GM12878 (cell line): Measurements from ENCODE around the gene GNPTG. TPM values are rescaled to one million over a fixed set of nuclear protein-coding genes. Genes with fewer than 3 reads are reported as not detected.
A peak's percentile ranks its signal among the peaks of the same experiment; 100 is the strongest.

Source experiments
- CBFB ChIP-seq: IDR thresholded peaks from 2 replicates; pipeline ENCODE4 v1.6.1; 2016; ENCODE audit warnings: antibody characterized with exemption, low read depth
- ESRRA ChIP-seq: IDR thresholded peaks from 2 replicates; pipeline ENCODE4 v1.6.1; 2012; ENCODE audit warnings: mild to moderate bottlenecking, low read length, improper control_type of control experiment
- FOS ChIP-seq: IDR thresholded peaks from 3 replicates; pipeline ENCODE4 v1.6.1; 2011; ENCODE audit warnings: borderline replicate concordance; ENCODE audit not compliant: insufficient read length; ENCODE audit errors: extremely low read depth
- HDGF ChIP-seq: fragments of 450-650 bp; IDR thresholded peaks from 2 replicates; pipeline ENCODE4 v1.6.1; 2016; ENCODE audit warnings: antibody characterized with exemption
- IKZF2 ChIP-seq, 2 experiments: fragments of 450-650 bp; IDR thresholded peaks; 2 replicates each; pipeline ENCODE4 v1.6.1; 2017; ENCODE audit warnings: mild to moderate bottlenecking in 2 of 2, moderate library complexity in 2 of 2
- MYC ChIP-seq: IDR thresholded peaks from 2 replicates; pipeline ENCODE4 v1.6.1; 2011; ENCODE audit warnings: mild to moderate bottlenecking, low read length, moderate library complexity, inconsistent platforms; ENCODE audit not compliant: insufficient read depth, insufficient replicate concordance, insufficient read length, severe bottlenecking
- NR2C1 ChIP-seq: fragments of 450-650 bp; IDR thresholded peaks from 2 replicates; pipeline ENCODE4 v1.6.1; 2017; ENCODE audit warnings: antibody characterized with exemption, mild to moderate bottlenecking, moderate library complexity
- NR2F1 ChIP-seq: fragments of 450-650 bp; conservative IDR thresholded peaks from 2 replicates; pipeline ENCODE4 v1.6.1; 2017; ENCODE audit warnings: mild to moderate bottlenecking
- NRF1 ChIP-seq: conservative IDR thresholded peaks from 2 replicates; pipeline ENCODE4 v1.6.1; 2011; ENCODE audit warnings: mild to moderate bottlenecking, low read depth, low read length, improper control_type of control experiment
- POLR2AphosphoS2 ChIP-seq: IDR thresholded peaks from 2 replicates; pipeline ENCODE4 v1.6.1; 2011; ENCODE audit warnings: low read depth, mild to moderate bottlenecking, low read length, improper control_type of control experiment, moderate library complexity
- RUNX3 ChIP-seq: IDR thresholded peaks from 2 replicates; pipeline ENCODE4 v1.6.1; 2012; ENCODE audit warnings: low read length, inconsistent platforms
- SIN3A ChIP-seq: IDR thresholded peaks from 2 replicates; pipeline ENCODE4 v1.6.1; 2012; ENCODE audit warnings: low read depth, low read length, improper control_type of control experiment
- TAF1 ChIP-seq: IDR thresholded peaks from 2 replicates; pipeline ENCODE4 v1.6.1; 2011; ENCODE audit warnings: mild to moderate bottlenecking, low read depth, low read length, borderline replicate concordance
- TCF12 ChIP-seq: IDR thresholded peaks from 2 replicates; pipeline ENCODE4 v1.6.1; 2011; ENCODE audit warnings: low read depth, mild to moderate bottlenecking, low read length
- TCF3 ChIP-seq: IDR thresholded peaks from 2 replicates; pipeline ENCODE4 v1.6.1; 2012; ENCODE audit warnings: low read depth, mild to moderate bottlenecking, low read length, borderline replicate concordance; ENCODE audit not compliant: insufficient read depth
- ZNF217 ChIP-seq: fragments of 450-650 bp; IDR thresholded peaks from 2 replicates; pipeline ENCODE4 v1.6.1; 2017; ENCODE audit warnings: antibody characterized with exemption, mild to moderate bottlenecking
- ZNF24 ChIP-seq: fragments of 450-650 bp; IDR thresholded peaks from 2 replicates; pipeline ENCODE4 v1.6.1; 2017; ENCODE audit warnings: antibody characterized with exemption, mild to moderate bottlenecking
- polyA plus RNA-seq, 11 experiments: library from polyadenylated mRNA; depleted of rRNA in 4 of 11; unstranded in 6 of 11; stranded (reverse) in 5 of 11; fragments of >200 nt; fragmentation: Nextera tagmentation in 4 of 11; fragmentation: Illumina TruSeq in 1 of 11; extraction: Ambion mirVana in 4 of 11; extraction: Trizol in 1 of 11; gene quantifications; 1 replicate in 1 of 11; 2 replicates in 10 of 11; pipeline versions ENCODE4 v1.2.1 to v1.2.3, GENCODE V29; 2011 to 2016; ENCODE audit warnings: inconsistent platforms in 2 of 11, missing spikeins in 2 of 11, low read depth in 1 of 11
- total RNA-seq, 4 experiments: library from RNA; depleted of rRNA in 3 of 4; stranded (reverse); fragments of >200 nt in 3 of 4; fragmentation: Illumina TruSeq in 1 of 4; extraction: Trizol in 1 of 4; gene quantifications; 2 replicates each; pipeline versions ENCODE4 v1.2.1 to v1.2.3, GENCODE V29; 2013 to 2021
- TF ChIP-seq, protein P1 (sequence below): IDR thresholded peaks from 2 replicates; pipeline ENCODE4 v1.6.1; 2011; ENCODE audit warnings: mild to moderate bottlenecking, low read depth, low read length, moderate library complexity; ENCODE audit not compliant: insufficient replicate concordance
- TF ChIP-seq, protein P2 (sequence below): fragments of 450-650 bp; IDR thresholded peaks from 2 replicates; pipeline ENCODE4 v1.6.1; 2016; ENCODE audit warnings: mild to moderate bottlenecking
- TF ChIP-seq, protein P3 (sequence below): fragments of 450-650 bp; IDR thresholded peaks from 2 replicates; pipeline ENCODE4 v1.6.1; 2017; ENCODE audit warnings: mild to moderate bottlenecking, moderate library complexity

GNPTG gene
- total and polyA plus RNA-seq, 10 of the 15 experiments (the other 5 are each of a cell fraction or from before 2014, with no cell fraction given): 0.80 to 32.6 (median 20.9) TPM

DNA sequence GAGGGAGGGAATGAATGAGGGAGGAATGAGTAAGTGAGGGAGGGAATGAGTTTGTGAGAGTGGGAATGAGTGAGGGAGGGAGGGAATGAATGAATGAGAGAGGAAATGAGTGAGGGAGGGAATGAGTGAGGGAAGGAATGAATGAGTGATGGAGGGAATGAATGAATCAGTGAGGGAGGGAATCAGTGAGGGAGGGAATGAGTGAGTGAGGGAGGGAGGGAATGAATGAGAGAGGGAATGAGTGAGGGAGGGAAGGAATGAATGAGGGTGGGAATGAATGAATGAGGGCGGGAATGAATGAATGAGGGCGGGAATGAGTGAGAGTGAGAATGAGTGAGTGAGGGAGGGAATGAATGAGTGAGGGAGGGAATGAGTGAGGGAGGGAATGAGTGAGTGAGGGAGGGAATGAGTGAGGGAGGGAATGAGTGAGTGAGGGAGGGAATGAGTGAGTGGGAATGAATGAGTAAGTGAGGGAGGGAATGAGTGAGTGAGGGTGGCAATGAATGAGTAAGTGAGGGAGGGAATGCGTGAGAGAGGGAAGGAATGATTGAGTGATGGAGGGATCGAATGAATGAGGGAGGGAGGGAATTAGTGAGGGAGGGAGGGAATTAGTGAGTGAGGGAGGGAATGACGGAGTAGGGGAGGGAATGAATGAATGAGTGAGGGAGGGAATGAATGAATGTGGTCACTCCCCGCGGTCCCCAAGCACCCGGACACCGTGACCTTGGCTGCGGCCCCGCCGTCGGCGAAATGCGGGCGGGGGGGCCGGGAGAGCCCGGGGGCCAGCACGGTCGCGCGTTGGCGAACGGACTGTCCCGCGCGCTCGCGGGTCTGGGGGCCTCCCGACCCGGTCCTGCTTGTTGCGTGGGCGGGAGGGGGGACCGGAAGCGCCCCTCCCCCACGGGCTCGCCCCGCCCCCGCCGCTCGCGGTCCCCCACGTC, 43.4 kb upstream of the GNPTG start (continued):
- TF ChIP-seq, protein P1, sequence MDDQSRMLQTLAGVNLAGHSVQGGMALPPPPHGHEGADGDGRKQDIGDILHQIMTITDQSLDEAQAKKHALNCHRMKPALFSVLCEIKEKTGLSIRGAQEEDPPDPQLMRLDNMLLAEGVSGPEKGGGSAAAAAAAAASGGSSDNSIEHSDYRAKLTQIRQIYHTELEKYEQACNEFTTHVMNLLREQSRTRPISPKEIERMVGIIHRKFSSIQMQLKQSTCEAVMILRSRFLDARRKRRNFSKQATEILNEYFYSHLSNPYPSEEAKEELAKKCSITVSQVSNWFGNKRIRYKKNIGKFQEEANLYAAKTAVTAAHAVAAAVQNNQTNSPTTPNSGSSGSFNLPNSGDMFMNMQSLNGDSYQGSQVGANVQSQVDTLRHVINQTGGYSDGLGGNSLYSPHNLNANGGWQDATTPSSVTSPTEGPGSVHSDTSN: peak; percentile 30
- TF ChIP-seq TAF1 (peak; percentile 28; the same call in 1 of the 2 replicates), MYC (peak; percentile 34), TCF3 (peak; percentile 29; the same call in 1 of the 2 replicates), RUNX3 (peak; percentile 28), NR2F1 (peak; percentile 76), NRF1 (no peak), NR2C1 (peak; percentile 47), TCF12 (0 out of 2 replicates have a peak, but pooled peaks have one; percentile 20), ZNF24 (peak; percentile 100), CBFB (no peak), SIN3A (peak; percentile 42; the same call in 1 of the 2 replicates), ESRRA (peak; percentile 68; the same call in 1 of the 2 replicates), HDGF (peak; percentile 24; the same call in 1 of the 2 replicates), POLR2AphosphoS2 (no peak), ZNF217 (0 out of 2 replicates have a peak, but pooled peaks have one; percentile 67), IKZF2 (IDR thresholded peaks at IDR 0.05) (0 out of 4 replicates have a peak, but pooled peaks of 1 of the 2 experiments have one; percentile 34), FOS (no peak)
- TF ChIP-seq, protein P2, sequence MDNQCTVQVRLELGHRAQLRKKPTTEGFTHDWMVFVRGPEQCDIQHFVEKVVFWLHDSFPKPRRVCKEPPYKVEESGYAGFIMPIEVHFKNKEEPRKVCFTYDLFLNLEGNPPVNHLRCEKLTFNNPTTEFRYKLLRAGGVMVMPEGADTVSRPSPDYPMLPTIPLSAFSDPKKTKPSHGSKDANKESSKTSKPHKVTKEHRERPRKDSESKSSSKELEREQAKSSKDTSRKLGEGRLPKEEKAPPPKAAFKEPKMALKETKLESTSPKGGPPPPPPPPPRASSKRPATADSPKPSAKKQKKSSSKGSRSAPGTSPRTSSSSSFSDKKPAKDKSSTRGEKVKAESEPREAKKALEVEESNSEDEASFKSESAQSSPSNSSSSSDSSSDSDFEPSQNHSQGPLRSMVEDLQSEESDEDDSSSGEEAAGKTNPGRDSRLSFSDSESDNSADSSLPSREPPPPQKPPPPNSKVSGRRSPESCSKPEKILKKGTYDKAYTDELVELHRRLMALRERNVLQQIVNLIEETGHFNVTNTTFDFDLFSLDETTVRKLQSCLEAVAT: 0 out of 2 replicates have a peak, but pooled peaks have one; percentile 50
- TF ChIP-seq, protein P3, sequence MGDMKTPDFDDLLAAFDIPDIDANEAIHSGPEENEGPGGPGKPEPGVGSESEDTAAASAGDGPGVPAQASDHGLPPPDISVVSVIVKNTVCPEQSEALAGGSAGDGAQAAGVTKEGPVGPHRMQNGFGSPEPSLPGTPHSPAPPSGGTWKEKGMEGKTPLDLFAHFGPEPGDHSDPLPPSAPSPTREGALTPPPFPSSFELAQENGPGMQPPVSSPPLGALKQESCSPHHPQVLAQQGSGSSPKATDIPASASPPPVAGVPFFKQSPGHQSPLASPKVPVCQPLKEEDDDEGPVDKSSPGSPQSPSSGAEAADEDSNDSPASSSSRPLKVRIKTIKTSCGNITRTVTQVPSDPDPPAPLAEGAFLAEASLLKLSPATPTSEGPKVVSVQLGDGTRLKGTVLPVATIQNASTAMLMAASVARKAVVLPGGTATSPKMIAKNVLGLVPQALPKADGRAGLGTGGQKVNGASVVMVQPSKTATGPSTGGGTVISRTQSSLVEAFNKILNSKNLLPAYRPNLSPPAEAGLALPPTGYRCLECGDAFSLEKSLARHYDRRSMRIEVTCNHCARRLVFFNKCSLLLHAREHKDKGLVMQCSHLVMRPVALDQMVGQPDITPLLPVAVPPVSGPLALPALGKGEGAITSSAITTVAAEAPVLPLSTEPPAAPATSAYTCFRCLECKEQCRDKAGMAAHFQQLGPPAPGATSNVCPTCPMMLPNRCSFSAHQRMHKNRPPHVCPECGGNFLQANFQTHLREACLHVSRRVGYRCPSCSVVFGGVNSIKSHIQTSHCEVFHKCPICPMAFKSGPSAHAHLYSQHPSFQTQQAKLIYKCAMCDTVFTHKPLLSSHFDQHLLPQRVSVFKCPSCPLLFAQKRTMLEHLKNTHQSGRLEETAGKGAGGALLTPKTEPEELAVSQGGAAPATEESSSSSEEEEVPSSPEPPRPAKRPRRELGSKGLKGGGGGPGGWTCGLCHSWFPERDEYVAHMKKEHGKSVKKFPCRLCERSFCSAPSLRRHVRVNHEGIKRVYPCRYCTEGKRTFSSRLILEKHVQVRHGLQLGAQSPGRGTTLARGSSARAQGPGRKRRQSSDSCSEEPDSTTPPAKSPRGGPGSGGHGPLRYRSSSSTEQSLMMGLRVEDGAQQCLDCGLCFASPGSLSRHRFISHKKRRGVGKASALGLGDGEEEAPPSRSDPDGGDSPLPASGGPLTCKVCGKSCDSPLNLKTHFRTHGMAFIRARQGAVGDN: peak; percentile 38; the same call in 1 of the 2 replicates
- TF ChIP-seq, all 136 proteins: peak for 26
